ENCODE measurements around the gene TMEM31. TPM values are rescaled to one million over a fixed set of nuclear protein-coding genes. Genes with fewer than 3 reads are reported as not detected.
A peak's percentile ranks its signal among the peaks of the same experiment; 100 is the strongest.

TMEM31 gene
- total and polyA plus RNA-seq, 2 experiments from 2014 or later: 0.60 TPM; not detected in 1

DNA sequence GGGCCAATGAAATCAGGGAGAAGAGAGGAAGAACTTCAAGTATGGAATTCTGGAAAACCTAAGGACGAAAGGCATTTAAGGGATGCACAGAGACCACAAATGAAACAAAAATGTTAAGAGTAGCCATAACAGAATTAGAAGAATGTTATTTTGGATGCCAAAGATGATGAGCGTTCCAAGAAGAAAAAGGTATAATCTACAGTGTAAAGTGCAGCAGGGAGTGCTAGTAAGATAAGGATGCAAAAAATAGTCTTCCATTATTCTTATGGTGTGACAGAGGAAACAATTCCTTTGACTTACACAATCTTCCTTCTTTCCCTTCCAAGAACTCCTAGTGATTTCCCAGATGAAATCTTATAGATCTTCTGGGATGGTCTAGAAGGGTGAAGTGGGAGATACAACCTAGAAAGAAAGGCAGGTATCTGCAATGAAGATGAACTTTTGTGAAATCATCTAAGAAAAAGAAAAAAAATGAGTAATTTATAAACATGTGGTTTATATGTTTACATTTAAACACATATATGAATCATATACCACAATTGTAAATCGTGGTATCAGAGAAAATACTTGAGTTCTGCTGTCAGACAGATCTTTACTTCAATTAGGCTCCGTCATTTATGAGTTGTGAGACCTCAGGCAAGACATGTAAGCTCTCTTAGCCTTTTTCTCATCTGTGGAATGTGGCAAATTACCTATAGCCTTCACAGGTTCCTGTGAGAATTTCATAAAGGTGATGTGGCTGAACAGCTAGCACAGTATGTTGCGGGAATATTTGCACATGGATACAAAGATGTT, 32.3 kb upstream of the TMEM31 start:
- Histone ChIP-seq H3K4me2 (no peak overlapping the region), H3K36me3 (ENCODE audit: insufficient read depth) (peaks cover 28% of the 10 kb centered on the region; the same call in 1 of the 2 replicates), H3K27me3 (ENCODE audit: insufficient read depth) (no peaks in the 10 kb centered on the region), H2AFZ (no peak overlapping the region), H4K20me1 (replicated peaks; ENCODE audit: insufficient read depth) (no peaks in the 10 kb centered on the region), H3K4me1 (ENCODE audit: insufficient read depth) (no peaks in the 10 kb centered on the region), H3K4me3 (no peak overlapping the region), H3F3A (replicated peaks; ENCODE audit: low read depth) (no peaks in the 10 kb centered on the region), H3K79me2 (replicated peaks; ENCODE audit: insufficient read depth) (no peaks in the 10 kb centered on the region), H3K27ac (ENCODE audit: low read depth) (peak overlapping the region; percentile 26; the same call in 1 of the 2 replicates), H3K9me2 (ENCODE audit: insufficient read depth) (no peaks in the 10 kb centered on the region)
- H3K4me1 Mint-ChIP-seq: peaks cover 5% of the 10 kb centered on the region; the same call in 2 of the 3 replicates
- no peak overlapping the region for H3K27ac Mint-ChIP-seq
- ATAC-seq (no peak), DNase-seq (ENCODE audit: low spot score) (no peak)
- H3K9me3 Mint-ChIP-seq: no peaks in the 10 kb centered on the region
- peaks cover 62% of the 10 kb centered on the region for H3K36me3 Mint-ChIP-seq (ENCODE audit: low read depth)
- TF ChIP-seq, protein P1, sequence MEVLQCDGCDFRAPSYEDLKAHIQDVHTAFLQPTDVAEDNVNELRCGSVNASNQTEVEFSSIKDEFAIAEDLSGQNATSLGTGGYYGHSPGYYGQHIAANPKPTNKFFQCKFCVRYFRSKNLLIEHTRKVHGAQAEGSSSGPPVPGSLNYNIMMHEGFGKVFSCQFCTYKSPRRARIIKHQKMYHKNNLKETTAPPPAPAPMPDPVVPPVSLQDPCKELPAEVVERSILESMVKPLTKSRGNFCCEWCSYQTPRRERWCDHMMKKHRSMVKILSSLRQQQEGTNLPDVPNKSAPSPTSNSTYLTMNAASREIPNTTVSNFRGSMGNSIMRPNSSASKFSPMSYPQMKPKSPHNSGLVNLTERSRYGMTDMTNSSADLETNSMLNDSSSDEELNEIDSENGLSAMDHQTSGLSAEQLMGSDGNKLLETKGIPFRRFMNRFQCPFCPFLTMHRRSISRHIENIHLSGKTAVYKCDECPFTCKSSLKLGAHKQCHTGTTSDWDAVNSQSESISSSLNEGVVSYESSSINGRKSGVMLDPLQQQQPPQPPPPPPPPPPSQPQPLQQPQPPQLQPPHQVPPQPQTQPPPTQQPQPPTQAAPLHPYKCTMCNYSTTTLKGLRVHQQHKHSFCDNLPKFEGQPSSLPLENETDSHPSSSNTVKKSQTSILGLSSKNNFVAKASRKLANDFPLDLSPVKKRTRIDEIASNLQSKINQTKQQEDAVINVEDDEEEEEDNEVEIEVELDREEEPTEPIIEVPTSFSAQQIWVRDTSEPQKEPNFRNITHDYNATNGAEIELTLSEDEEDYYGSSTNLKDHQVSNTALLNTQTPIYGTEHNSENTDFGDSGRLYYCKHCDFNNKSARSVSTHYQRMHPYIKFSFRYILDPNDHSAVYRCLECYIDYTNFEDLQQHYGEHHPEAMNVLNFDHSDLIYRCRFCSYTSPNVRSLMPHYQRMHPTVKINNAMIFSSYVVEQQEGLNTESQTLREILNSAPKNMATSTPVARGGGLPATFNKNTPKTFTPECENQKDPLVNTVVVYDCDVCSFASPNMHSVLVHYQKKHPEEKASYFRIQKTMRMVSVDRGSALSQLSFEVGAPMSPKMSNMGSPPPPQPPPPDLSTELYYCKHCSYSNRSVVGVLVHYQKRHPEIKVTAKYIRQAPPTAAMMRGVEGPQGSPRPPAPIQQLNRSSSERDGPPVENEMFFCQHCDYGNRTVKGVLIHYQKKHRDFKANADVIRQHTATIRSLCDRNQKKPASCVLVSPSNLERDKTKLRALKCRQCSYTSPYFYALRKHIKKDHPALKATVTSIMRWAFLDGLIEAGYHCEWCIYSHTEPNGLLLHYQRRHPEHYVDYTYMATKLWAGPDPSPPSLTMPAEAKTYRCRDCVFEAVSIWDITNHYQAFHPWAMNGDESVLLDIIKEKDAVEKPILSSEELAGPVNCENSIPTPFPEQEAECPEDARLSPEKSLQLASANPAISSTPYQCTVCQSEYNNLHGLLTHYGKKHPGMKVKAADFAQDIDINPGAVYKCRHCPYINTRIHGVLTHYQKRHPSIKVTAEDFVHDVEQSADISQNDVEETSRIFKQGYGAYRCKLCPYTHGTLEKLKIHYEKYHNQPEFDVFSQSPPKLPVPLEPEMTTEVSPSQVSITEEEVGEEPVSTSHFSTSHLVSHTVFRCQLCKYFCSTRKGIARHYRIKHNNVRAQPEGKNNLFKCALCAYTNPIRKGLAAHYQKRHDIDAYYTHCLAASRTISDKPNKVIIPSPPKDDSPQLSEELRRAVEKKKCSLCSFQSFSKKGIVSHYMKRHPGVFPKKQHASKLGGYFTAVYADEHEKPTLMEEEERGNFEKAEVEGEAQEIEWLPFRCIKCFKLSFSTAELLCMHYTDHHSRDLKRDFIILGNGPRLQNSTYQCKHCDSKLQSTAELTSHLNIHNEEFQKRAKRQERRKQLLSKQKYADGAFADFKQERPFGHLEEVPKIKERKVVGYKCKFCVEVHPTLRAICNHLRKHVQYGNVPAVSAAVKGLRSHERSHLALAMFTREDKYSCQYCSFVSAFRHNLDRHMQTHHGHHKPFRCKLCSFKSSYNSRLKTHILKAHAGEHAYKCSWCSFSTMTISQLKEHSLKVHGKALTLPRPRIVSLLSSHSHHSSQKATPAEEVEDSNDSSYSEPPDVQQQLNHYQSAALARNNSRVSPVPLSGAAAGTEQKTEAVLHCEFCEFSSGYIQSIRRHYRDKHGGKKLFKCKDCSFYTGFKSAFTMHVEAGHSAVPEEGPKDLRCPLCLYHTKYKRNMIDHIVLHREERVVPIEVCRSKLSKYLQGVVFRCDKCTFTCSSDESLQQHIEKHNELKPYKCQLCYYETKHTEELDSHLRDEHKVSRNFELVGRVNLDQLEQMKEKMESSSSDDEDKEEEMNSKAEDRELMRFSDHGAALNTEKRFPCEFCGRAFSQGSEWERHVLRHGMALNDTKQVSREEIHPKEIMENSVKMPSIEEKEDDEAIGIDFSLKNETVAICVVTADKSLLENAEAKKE (CRISPR knock-in tag; IDR thresholded peaks at IDR 0.05): no peak
- TF ChIP-seq JUNB (IDR thresholded peaks at IDR 0.05; ENCODE audit: unreplicated experiment): no peak
- TF ChIP-seq, protein P2, sequence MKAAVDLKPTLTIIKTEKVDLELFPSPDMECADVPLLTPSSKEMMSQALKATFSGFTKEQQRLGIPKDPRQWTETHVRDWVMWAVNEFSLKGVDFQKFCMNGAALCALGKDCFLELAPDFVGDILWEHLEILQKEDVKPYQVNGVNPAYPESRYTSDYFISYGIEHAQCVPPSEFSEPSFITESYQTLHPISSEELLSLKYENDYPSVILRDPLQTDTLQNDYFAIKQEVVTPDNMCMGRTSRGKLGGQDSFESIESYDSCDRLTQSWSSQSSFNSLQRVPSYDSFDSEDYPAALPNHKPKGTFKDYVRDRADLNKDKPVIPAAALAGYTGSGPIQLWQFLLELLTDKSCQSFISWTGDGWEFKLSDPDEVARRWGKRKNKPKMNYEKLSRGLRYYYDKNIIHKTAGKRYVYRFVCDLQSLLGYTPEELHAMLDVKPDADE (IDR thresholded peaks at IDR 0.05): no peak
- H3K27me3 Mint-ChIP-seq (ENCODE audit: insufficient read depth, low read depth, poor library complexity): peaks cover 2% of the 10 kb centered on the region
- H3K4me3 Mint-ChIP-seq: no peak overlapping the region

Data from GM23338 (cell line).